ENCODE measurements around the gene FYCO1.

Gene FYCO1

DNA sequence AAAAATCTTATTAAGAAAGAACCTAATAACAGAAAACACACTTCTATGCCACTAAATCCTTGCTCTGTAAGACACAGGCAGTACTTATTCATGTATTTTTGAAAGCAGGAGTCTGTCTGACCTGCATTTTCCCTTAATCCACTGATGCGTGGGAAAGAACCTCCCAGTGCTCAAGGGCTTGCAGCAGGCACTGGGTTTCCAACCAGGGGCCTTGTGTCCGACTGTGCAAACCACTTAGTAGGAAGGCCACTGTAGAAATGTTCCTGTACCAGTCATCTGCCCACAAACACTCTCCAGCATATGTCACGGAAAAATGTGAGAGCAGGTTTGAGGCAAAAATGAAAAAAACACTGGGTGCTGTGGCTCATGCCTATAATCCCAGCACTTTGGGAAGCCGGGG lies 39.9 kb downstream of the FYCO1 start:
- H2BK120ac ChIP-seq (ENCODE audit: insufficient read depth, low read length, poor library complexity): no peak overlapping the region
- H3K36me3 ChIP-seq (ENCODE audit: control insufficient read depth in 1 of 2, insufficient read depth in 2 of 2, low read length in 2 of 2): peaks cover 42 to 53% of the 10 kb centered on the region in 2 experiments
- H3K9me3 ChIP-seq (ENCODE audit: insufficient read depth, low read depth, low read length): peaks cover 1% of the 10 kb centered on the region
- H3K4me2 ChIP-seq (ENCODE audit: low read length): no peak overlapping the region
- no peak overlapping the region for H2BK12ac ChIP-seq (ENCODE audit: low read length)
- no peak overlapping the region for H3K27ac ChIP-seq (ENCODE audit: low read depth, low read length)
- H3K4me3 ChIP-seq (ENCODE audit: low read depth, low read length): no peak overlapping the region
- peaks cover 0 to 3% of the 10 kb centered on the region in 2 experiments for H3K4me1 ChIP-seq (ENCODE audit: control insufficient read depth in 1 of 2, insufficient read depth in 2 of 2, low read length in 2 of 2)
- H2AFZ ChIP-seq (ENCODE audit: insufficient read depth, low read length, poor library complexity): no peak overlapping the region
- H4K91ac ChIP-seq (ENCODE audit: low read depth, low read length): no peak overlapping the region
- no peak overlapping the region for H3K4ac ChIP-seq (ENCODE audit: low read depth, low read length)
- WGBS (ENCODE audit: extremely low coverage, insufficient coverage, insufficient read length): no CpG with 5 or more reads among the region's 4 CpGs
- no peak overlapping the region for H3K23ac ChIP-seq (ENCODE audit: low read length)
- no peaks in the 10 kb centered on the region for H3K27me3 ChIP-seq (ENCODE audit: insufficient read depth, low read length)
- no peak overlapping the region for H2AK5ac ChIP-seq (ENCODE audit: low read length)
- no peak overlapping the region for H3K14ac ChIP-seq (ENCODE audit: low read length)
- DNase-seq: no peak
- no peak overlapping the region for H3K9ac ChIP-seq (ENCODE audit: low read length)
- H3K79me2 ChIP-seq (ENCODE audit: control insufficient read depth, insufficient read depth, low read length, poor library complexity): no peaks in the 10 kb centered on the region
- no peak overlapping the region for H4K8ac ChIP-seq (ENCODE audit: low read depth, low read length)
- no peak overlapping the region for H4K12ac ChIP-seq (ENCODE audit: low read depth, low read length)
- no peaks in the 10 kb centered on the region for H3K79me1 ChIP-seq (ENCODE audit: low read length)
- H3K18ac ChIP-seq (ENCODE audit: low read length): no peak overlapping the region
- H2BK5ac ChIP-seq (ENCODE audit: low read depth, low read length, poor library complexity): no peak overlapping the region

DNA sequence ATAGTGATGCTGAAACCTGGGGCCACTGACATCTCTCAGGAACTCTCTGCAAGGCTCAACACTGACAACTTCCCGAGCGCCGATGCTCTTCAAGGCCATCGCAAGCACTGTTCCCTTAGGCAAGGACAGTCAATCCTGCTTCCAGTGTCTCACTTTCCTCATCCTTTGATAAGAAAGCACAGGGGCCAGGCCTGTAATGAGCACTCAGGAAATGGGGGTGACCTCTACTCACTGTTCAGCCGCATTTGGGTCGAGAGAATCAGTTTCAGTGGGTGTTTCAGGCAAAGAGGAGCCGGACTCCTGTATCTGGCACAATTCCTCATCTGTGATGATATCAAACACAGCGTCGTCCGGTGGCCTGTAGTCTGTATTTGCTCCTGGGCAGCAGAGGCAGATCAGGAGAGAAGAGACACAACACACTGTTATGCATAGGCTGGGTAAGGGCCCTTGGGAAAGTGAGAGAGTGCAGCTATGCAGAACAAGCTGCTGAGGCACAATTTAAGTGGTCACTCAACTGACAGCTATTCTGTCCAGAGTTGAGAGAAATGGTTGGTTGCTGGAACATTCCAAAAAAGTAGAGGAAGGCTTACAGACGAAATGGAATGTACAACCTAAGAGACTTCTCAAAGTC lies 40.5 kb downstream of the FYCO1 start:
- Histone ChIP-seq H2AFZ (ENCODE audit: insufficient read depth, low read length, poor library complexity) (no peak overlapping the region), H3K79me2 (ENCODE audit: control insufficient read depth, insufficient read depth, low read length, poor library complexity) (no peaks in the 10 kb centered on the region), H3K18ac (ENCODE audit: low read length) (no peak overlapping the region), H2BK12ac (ENCODE audit: low read length) (no peak overlapping the region), H3K4me3 (ENCODE audit: low read depth, low read length) (no peak overlapping the region), H3K4me2 (ENCODE audit: low read length) (no peak overlapping the region), H2BK120ac (ENCODE audit: insufficient read depth, low read length, poor library complexity) (no peak overlapping the region), H2BK5ac (ENCODE audit: low read depth, low read length, poor library complexity) (peak overlapping the region; percentile 25), H4K12ac (ENCODE audit: low read depth, low read length) (no peak overlapping the region), H3K27me3 (ENCODE audit: insufficient read depth, low read length) (no peaks in the 10 kb centered on the region), H3K36me3 (ENCODE audit: control insufficient read depth in 1 of 2, insufficient read depth in 2 of 2, low read length in 2 of 2) (peaks cover 43 to 55% of the 10 kb centered on the region in 2 experiments), H3K14ac (ENCODE audit: low read length) (no peak overlapping the region), H3K79me1 (ENCODE audit: low read length) (no peaks in the 10 kb centered on the region), H3K27ac (ENCODE audit: low read depth, low read length) (no peak overlapping the region), H4K91ac (ENCODE audit: low read depth, low read length) (no peak overlapping the region), H4K8ac (ENCODE audit: low read depth, low read length) (no peak overlapping the region), H3K9ac (ENCODE audit: low read length) (no peak overlapping the region), H3K4ac (ENCODE audit: low read depth, low read length) (no peak overlapping the region), H3K4me1 (ENCODE audit: control insufficient read depth in 1 of 2, insufficient read depth in 2 of 2, low read length in 2 of 2) (peaks cover 0 to 3% of the 10 kb centered on the region in 2 experiments), H2AK5ac (ENCODE audit: low read length) (no peak overlapping the region), H3K23ac (ENCODE audit: low read length) (no peak overlapping the region), H3K9me3 (ENCODE audit: insufficient read depth, low read depth, low read length) (peaks cover 1% of the 10 kb centered on the region)
- no CpG with 5 or more reads among the region's 11 CpGs for WGBS (ENCODE audit: extremely low coverage, insufficient coverage, insufficient read length)
- DNase-seq: no peak

DNA sequence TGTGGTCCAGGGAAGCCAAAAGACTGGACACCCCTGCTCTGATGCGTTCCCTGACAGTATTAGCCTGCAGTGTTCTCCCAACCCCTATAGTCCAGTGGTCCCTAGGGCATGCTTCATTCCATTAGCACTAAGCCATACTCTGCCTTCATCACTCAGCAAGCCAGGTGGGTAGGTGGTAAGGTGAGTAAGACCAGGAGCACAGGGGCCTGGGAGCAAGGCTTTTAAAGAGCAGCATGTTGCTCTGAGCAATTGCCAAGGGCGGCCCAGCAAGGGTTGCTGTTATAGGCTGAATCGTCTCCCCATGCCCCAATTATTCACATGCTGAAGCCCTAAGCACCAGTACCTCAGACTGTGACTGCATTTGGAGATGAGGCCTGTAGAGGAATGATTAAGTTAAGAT lies 41.3 kb downstream of the FYCO1 start:
- H3K9ac ChIP-seq (ENCODE audit: low read length): no peak overlapping the region
- DNase-seq: peak; percentile 59 to 68
- no peak overlapping the region for H3K23ac ChIP-seq (ENCODE audit: low read length)
- no peak overlapping the region for H4K12ac ChIP-seq (ENCODE audit: low read depth, low read length)
- no peak overlapping the region for H3K14ac ChIP-seq (ENCODE audit: low read length)
- H3K4me1 ChIP-seq (ENCODE audit: control insufficient read depth in 1 of 2, insufficient read depth in 2 of 2, low read length in 2 of 2): no peaks in the 10 kb centered on the region
- peaks cover 48 to 59% of the 10 kb centered on the region in 2 experiments for H3K36me3 ChIP-seq (ENCODE audit: control insufficient read depth in 1 of 2, insufficient read depth in 2 of 2, low read length in 2 of 2)
- H3K18ac ChIP-seq (ENCODE audit: low read length): no peak overlapping the region
- no peak overlapping the region for H2AK5ac ChIP-seq (ENCODE audit: low read length)
- H3K79me1 ChIP-seq (ENCODE audit: low read length): no peaks in the 10 kb centered on the region
- H3K27ac ChIP-seq (ENCODE audit: low read depth, low read length): no peak overlapping the region
- no CpG with 5 or more reads among the region's 3 CpGs for WGBS (ENCODE audit: extremely low coverage, insufficient coverage, insufficient read length)
- H4K91ac ChIP-seq (ENCODE audit: low read depth, low read length): no peak overlapping the region
- no peaks in the 10 kb centered on the region for H3K79me2 ChIP-seq (ENCODE audit: control insufficient read depth, insufficient read depth, low read length, poor library complexity)
- H2AFZ ChIP-seq (ENCODE audit: insufficient read depth, low read length, poor library complexity): no peak overlapping the region
- no peak overlapping the region for H2BK120ac ChIP-seq (ENCODE audit: insufficient read depth, low read length, poor library complexity)
- H4K8ac ChIP-seq (ENCODE audit: low read depth, low read length): no peak overlapping the region
- H2BK12ac ChIP-seq (ENCODE audit: low read length): no peak overlapping the region
- no peak overlapping the region for H3K4me2 ChIP-seq (ENCODE audit: low read length)
- no peak overlapping the region for H3K4me3 ChIP-seq (ENCODE audit: low read depth, low read length)
- no peak overlapping the region for H3K4ac ChIP-seq (ENCODE audit: low read depth, low read length)
- peaks cover 1% of the 10 kb centered on the region for H3K9me3 ChIP-seq (ENCODE audit: insufficient read depth, low read depth, low read length)
- no peak overlapping the region for H2BK5ac ChIP-seq (ENCODE audit: low read depth, low read length, poor library complexity)
- no peaks in the 10 kb centered on the region for H3K27me3 ChIP-seq (ENCODE audit: insufficient read depth, low read length)

DNA sequence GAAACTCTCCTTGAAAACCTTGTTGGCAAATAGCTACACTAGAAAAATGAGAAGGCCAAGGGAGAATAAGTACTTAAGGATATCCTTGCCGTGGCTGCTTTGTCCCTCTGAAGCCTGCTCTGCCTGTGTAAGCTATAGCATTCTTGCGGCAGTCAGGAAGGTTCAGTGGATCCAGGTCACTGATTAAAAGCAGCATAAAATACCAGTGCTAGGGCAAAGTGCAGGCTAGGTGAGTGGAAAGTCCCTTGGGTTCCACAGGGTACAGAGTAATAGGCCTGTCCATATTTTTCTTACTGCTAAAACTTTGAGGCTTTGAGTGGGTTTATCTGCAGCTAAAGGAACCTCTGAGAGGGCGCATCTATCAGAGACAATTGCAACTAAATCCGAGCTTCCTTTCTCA lies 42.1 kb downstream of the FYCO1 start:
- no CpG with 5 or more reads among the region's 4 CpGs for WGBS (ENCODE audit: extremely low coverage, insufficient coverage, insufficient read length)
- Histone ChIP-seq H3K18ac (ENCODE audit: low read length) (no peak overlapping the region), H2AFZ (ENCODE audit: insufficient read depth, low read length, poor library complexity) (no peak overlapping the region), H3K79me1 (ENCODE audit: low read length) (no peaks in the 10 kb centered on the region), H3K4me1 (ENCODE audit: control insufficient read depth in 1 of 2, insufficient read depth in 2 of 2, low read length in 2 of 2) (no peaks in the 10 kb centered on the region), H2BK5ac (ENCODE audit: low read depth, low read length, poor library complexity) (no peak overlapping the region), H3K9me3 (ENCODE audit: insufficient read depth, low read depth, low read length) (peaks cover 1% of the 10 kb centered on the region), H3K14ac (ENCODE audit: low read length) (no peak overlapping the region), H3K4me2 (ENCODE audit: low read length) (no peak overlapping the region), H2AK5ac (ENCODE audit: low read length) (no peak overlapping the region), H3K4me3 (ENCODE audit: low read depth, low read length) (no peak overlapping the region), H3K79me2 (ENCODE audit: control insufficient read depth, insufficient read depth, low read length, poor library complexity) (no peaks in the 10 kb centered on the region), H4K8ac (ENCODE audit: low read depth, low read length) (no peak overlapping the region), H3K9ac (ENCODE audit: low read length) (no peak overlapping the region), H2BK120ac (ENCODE audit: insufficient read depth, low read length, poor library complexity) (no peak overlapping the region), H4K12ac (ENCODE audit: low read depth, low read length) (no peak overlapping the region), H3K36me3 (ENCODE audit: control insufficient read depth in 1 of 2, insufficient read depth in 2 of 2, low read length in 2 of 2) (peaks cover 45 to 53% of the 10 kb centered on the region in 2 experiments), H3K23ac (ENCODE audit: low read length) (no peak overlapping the region), H3K4ac (ENCODE audit: low read depth, low read length) (no peak overlapping the region), H2BK12ac (ENCODE audit: low read length) (no peak overlapping the region), H3K27ac (ENCODE audit: low read depth, low read length) (no peak overlapping the region), H4K91ac (ENCODE audit: low read depth, low read length) (no peak overlapping the region), H3K27me3 (ENCODE audit: insufficient read depth, low read length) (no peaks in the 10 kb centered on the region)
- no peak for DNase-seq

Measured in trophoblast cell (in vitro differentiated cells and primary cell).